H1 (cell line): ENCODE data around the gene GGTLC2. TPM values are rescaled to one million over a fixed set of nuclear protein-coding genes. Genes with fewer than 3 reads are reported as not detected.

Experiments
- BACH1 ChIP-seq: IDR thresholded peaks from 2 replicates; pipeline ENCODE4 v1.6.1; 2012; ENCODE audit warnings: low read length, improper control_type of control experiment
- JUND ChIP-seq: IDR thresholded peaks from 2 replicates; pipeline ENCODE4 v1.6.1; 2011; ENCODE audit warnings: mild to moderate bottlenecking, improper control_type of control experiment, low read length
- MAX ChIP-seq: IDR thresholded peaks from 2 replicates; pipeline ENCODE4 v1.6.1; 2012; ENCODE audit warnings: inconsistent platforms
- YY1 ChIP-seq: IDR thresholded peaks from 2 replicates; pipeline ENCODE4 v1.6.1; 2011; ENCODE audit warnings: low read depth, mild to moderate bottlenecking, low read length
- ZNF274 ChIP-seq: IDR thresholded peaks from 2 replicates; pipeline ENCODE4 v1.7.0; 2012; ENCODE audit warnings: low read length, borderline replicate concordance; ENCODE audit errors: extremely low read depth
- polyA plus RNA-seq, 7 experiments: library from polyadenylated mRNA; depleted of rRNA in 3 of 7; stranded (reverse) in 5 of 7; unstranded in 2 of 7; fragments of >200 nt in 5 of 7; fragments of 200-250 nt in 2 of 7; gene quantifications; 1 replicate in 5 of 7; 2 replicates in 1 of 7; 4 replicates in 1 of 7; pipeline versions ENCODE4 v1.2.1 to v1.2.3, GENCODE V29; 2011 to 2013; ENCODE audit warnings: missing spikeins in 2 of 7, mixed read lengths in 2 of 7
- total RNA-seq: library from RNA; stranded (reverse); fragmentation: NEBNext Ultra II Directional; extraction: Animal tissue kit (Norgen Biotek cat#: 25700); gene quantifications from 2 replicates; pipeline ENCODE4 v1.2.1, GENCODE V29; 2021

Gene GGTLC2
- total and polyA plus RNA-seq, 2 of the 8 experiments (the other 6 are each of a cell fraction or from before 2014, with no cell fraction given) = not detected

- no peak for TF ChIP-seq YY1
- TF ChIP-seq BACH1 = no peak
- TF ChIP-seq ZNF274 = no peak
- no peak for TF ChIP-seq JUND
- TF ChIP-seq MAX = no peak
Measured at GRCh38 chr22:22663861-22664800, 19.7 kb downstream of the GGTLC2 start (continued).
